Stomach (tissue), 4 donors: Measurements from ENCODE around the gene CUX1.

Experiments used
- EP300 ChIP-seq: sonication (generic); formaldehyde crosslinking; IDR thresholded peaks from one replicate; pipeline ENCODE4 v1.6.1; 2017; ENCODE audit warnings: antibody characterized with exemption
- POLR2A ChIP-seq, 4 donors: fragments of 450-650 bp; IDR thresholded peaks; one replicate each; pipeline ENCODE4 v1.6.1; 2016; ENCODE audit warnings: antibody characterized with exemption in 4 of 4, control low read depth in 2 of 4, mild to moderate bottlenecking in 1 of 4, moderate library complexity in 1 of 4

DNA sequence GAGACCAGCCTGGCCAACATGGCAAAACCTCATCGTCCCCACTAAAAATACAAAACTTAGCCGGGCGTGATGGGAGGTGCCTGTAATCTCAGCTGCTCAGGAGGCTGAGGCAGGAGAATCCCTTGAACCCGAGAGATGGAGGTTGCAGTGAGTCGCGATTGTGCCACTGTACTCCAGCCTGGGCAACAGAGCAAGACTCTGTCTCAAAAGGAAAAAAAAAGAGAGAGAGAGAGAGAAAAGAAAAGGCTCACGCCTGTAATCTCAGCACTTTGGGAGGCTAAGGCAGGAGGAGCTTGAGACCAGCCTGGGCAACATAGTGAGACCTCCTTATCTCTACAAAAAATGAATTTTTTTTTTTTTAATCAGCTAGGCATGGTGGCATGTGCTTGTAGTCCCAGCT is 157.6 kb downstream of the CUX1 start:
- TF ChIP-seq EP300: no peak
- TF ChIP-seq POLR2A (IDR thresholded peaks at IDR 0.05): no peak
